Measurements from ENCODE around the gene UBTF.

The UBTF gene

DNA sequence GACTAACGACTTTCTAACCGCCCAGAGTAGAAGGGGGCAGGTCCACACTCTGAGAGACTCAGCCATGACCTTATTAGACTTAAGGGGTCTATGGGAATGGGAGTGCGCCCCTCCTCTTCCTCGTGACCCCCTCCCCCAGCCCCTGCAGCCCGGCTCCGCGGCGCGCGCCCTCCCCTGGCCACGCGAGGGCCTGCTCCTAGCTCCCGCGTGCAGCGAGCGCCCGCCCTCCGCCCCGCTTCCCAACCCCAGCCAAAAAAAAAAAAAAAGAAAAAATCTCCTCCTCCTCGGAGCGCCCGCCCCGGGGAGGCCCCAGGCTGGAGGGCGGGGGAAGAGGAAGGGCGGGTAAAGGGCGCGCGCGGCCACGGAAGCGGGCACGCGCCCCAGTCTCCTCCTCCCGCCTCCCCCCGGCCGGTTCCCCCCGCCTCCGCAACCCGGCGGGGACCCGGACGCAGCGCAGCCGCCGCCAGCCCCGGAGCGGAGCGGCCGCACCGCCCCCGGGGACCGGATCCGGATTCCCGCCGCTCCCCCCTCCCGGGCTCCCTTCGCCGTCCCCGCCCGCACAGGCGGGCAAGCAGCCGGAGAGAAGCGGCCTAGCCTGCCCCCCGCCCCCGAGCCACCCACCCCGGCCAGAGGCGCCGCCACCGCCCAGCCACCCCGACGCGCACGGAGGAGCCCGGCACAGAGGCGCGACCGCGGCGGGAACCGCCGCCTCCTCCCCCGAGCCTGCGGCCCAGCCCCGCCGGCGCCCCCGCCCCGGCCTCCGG is 949 bp downstream of the UBTF start:
- peak overlapping the region; percentile 79 for H3K4me3 ChIP-seq (ENCODE audit: low read depth, low read length)
- DNase-seq (ENCODE audit: low read depth): peak; percentile 94
- TF ChIP-seq, protein P1, sequence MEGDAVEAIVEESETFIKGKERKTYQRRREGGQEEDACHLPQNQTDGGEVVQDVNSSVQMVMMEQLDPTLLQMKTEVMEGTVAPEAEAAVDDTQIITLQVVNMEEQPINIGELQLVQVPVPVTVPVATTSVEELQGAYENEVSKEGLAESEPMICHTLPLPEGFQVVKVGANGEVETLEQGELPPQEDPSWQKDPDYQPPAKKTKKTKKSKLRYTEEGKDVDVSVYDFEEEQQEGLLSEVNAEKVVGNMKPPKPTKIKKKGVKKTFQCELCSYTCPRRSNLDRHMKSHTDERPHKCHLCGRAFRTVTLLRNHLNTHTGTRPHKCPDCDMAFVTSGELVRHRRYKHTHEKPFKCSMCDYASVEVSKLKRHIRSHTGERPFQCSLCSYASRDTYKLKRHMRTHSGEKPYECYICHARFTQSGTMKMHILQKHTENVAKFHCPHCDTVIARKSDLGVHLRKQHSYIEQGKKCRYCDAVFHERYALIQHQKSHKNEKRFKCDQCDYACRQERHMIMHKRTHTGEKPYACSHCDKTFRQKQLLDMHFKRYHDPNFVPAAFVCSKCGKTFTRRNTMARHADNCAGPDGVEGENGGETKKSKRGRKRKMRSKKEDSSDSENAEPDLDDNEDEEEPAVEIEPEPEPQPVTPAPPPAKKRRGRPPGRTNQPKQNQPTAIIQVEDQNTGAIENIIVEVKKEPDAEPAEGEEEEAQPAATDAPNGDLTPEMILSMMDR (IDR thresholded peaks at IDR 0.05; ENCODE audit: low read depth, low read length): peak; percentile 46
- TF ChIP-seq MYC (IDR thresholded peaks at IDR 0.05; ENCODE audit: low read depth, low read length) (peak; percentile 86), POLR2A (IDR thresholded peaks at IDR 0.05; ENCODE audit: extremely low read depth, insufficient read length) (peak; percentile 29)
- TF ChIP-seq, protein P2, sequence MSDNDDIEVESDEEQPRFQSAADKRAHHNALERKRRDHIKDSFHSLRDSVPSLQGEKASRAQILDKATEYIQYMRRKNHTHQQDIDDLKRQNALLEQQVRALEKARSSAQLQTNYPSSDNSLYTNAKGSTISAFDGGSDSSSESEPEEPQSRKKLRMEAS (IDR thresholded peaks at IDR 0.05; ENCODE audit: low read depth, low read length): peak; percentile 51

DNA sequence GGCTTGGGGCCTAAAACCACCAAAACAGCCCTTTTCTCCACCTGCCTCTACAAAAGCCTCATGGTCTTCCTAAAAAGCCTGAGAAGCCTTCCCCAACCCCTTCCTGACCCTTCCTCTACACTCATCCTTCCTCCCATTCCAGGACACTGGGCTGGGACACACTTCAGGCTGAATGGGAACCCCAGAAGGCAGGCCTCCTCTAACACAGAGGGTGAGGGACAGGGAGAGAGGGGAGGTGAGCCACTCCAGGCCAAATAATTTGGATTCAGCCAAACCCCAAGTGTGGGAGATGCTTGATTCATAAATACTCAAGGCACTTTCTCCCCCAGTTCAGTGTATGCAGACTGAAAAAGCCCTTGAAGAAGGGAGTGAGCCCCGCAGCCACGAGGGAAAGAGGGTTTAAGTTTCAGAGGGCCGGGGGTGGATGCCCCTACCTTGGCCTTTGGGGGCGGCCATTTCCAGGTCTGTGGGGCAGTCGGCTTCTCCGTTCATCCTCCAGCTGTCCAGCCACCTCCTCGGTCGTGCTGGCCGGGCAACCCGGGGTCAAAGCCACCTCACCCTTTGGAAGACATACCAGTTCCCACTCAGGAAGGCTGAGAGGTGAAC is 1.6 kb downstream of the UBTF start:
- no peak for DNase-seq (ENCODE audit: low read depth)
- TF ChIP-seq, protein P2 (IDR thresholded peaks at IDR 0.05; ENCODE audit: low read depth, low read length): no peak
- TF ChIP-seq, protein P1 (IDR thresholded peaks at IDR 0.05; ENCODE audit: low read depth, low read length): no peak
- TF ChIP-seq MYC (IDR thresholded peaks at IDR 0.05; ENCODE audit: low read depth, low read length): no peak
- no peak for TF ChIP-seq POLR2A (IDR thresholded peaks at IDR 0.05; ENCODE audit: extremely low read depth, insufficient read length)
- H3K4me3 ChIP-seq (ENCODE audit: low read depth, low read length): peak overlapping the region; percentile 79

DNA sequence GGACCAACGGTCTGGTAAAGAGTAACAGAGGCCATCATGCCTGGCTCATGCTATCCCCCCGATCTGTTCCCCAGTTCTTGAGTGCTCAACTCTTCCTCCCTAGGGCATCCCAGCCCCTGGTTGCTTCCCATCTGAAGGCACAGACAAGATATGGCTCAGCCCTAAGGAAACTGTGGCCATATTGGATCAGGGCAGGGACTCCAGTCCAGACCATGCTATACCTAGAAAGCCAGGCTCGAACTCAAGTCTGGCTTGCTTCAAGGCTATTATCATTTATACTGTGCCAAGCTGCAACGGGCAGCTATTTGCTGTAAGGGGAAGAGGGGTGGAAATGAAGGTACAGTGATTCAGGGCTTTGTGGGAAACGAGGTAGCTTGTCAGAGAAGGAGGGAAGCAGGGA is 2.8 kb downstream of the UBTF start:
- peak; percentile 5 for DNase-seq (ENCODE audit: low read depth)
- no peak for TF ChIP-seq POLR2A (IDR thresholded peaks at IDR 0.05; ENCODE audit: extremely low read depth, insufficient read length)
- peak overlapping the region; percentile 79 for H3K4me3 ChIP-seq (ENCODE audit: low read depth, low read length)

DNA sequence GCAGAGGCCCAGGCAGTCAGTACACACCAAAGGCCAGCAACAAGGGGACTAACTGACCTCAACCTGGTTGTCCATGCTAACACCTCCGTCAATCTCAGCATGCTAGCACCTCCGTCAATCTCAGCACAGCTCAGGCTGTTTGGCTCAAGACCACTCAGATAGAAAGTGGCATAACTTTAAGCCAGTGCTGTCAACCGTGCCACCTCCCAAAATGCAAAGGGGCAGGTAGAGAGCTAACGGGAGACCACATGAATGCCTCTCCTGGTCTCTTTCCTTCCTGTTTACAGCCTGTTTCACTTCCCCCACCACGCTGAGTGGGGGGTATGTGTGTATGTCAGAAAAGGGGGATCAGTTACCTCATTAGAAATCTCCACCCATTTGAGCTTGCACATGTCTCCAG is 3.3 kb downstream of the UBTF start:
- H3K4me3 ChIP-seq (ENCODE audit: low read depth, low read length): peak overlapping the region; percentile 79
- peak; percentile 14 for DNase-seq (ENCODE audit: low read depth)
- no peak for TF ChIP-seq POLR2A (IDR thresholded peaks at IDR 0.05; ENCODE audit: extremely low read depth, insufficient read length)
- no peak for TF ChIP-seq MYC (IDR thresholded peaks at IDR 0.05; ENCODE audit: low read depth, low read length)
- TF ChIP-seq, protein P1 (IDR thresholded peaks at IDR 0.05; ENCODE audit: low read depth, low read length): no peak
- TF ChIP-seq, protein P2 (IDR thresholded peaks at IDR 0.05; ENCODE audit: low read depth, low read length): no peak

DNA sequence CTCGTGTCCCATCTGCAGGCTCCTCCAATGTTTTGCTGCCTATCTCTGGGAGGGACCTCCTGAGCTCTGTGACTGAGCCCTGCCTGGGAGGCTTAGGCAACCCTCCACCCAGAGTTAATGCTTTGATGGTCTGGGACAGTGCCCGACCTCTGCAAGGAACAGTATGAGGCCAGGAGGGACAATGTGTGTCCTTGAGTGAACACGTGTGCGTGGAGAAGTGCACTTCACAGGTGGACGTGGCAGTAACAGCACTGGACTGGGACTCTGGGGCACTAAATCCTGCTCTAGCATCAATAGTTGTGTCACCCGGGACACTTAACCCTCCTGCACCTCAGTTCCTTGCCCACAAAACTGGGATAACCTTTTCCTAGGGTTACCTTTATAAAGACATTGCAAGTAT is 4.6 kb downstream of the UBTF start:
- TF ChIP-seq, protein P1 (IDR thresholded peaks at IDR 0.05; ENCODE audit: low read depth, low read length): no peak
- TF ChIP-seq POLR2A (IDR thresholded peaks at IDR 0.05; ENCODE audit: extremely low read depth, insufficient read length) (no peak), MYC (IDR thresholded peaks at IDR 0.05; ENCODE audit: low read depth, low read length) (no peak)
- TF ChIP-seq, protein P2 (IDR thresholded peaks at IDR 0.05; ENCODE audit: low read depth, low read length): no peak
- H3K4me3 ChIP-seq (ENCODE audit: low read depth, low read length): no peak overlapping the region
- DNase-seq (ENCODE audit: low read depth): no peak

DNA sequence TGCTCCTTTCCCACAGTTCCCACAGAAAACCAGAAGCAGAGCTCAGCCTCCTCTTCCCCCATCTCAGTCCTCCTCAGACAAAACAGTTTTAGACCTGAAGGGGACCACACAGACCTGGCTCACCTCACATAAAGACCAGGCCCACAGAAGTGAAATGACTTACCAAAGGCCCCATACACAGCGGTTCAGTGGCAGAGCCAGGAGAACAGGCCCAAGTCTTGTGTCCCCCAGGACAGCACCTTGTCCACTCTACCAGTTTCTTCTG is 5.3 kb downstream of the UBTF start:
- TF ChIP-seq, protein P2 (IDR thresholded peaks at IDR 0.05; ENCODE audit: low read depth, low read length): no peak
- no peak for TF ChIP-seq MYC (IDR thresholded peaks at IDR 0.05; ENCODE audit: low read depth, low read length)
- TF ChIP-seq, protein P1 (IDR thresholded peaks at IDR 0.05; ENCODE audit: low read depth, low read length): no peak
- TF ChIP-seq POLR2A (IDR thresholded peaks at IDR 0.05; ENCODE audit: extremely low read depth, insufficient read length): no peak
- DNase-seq (ENCODE audit: low read depth): no peak
- no peak overlapping the region for H3K4me3 ChIP-seq (ENCODE audit: low read depth, low read length)

Measured in NB4 (cell line).